ENCODE data around the gene PAEP.
"Not testable (repeated sequence)": the region's sequence is repeated elsewhere in the genome, so short reads cannot be mapped to it uniquely, and the experiment has no call there.

Gene PAEP

DNA sequence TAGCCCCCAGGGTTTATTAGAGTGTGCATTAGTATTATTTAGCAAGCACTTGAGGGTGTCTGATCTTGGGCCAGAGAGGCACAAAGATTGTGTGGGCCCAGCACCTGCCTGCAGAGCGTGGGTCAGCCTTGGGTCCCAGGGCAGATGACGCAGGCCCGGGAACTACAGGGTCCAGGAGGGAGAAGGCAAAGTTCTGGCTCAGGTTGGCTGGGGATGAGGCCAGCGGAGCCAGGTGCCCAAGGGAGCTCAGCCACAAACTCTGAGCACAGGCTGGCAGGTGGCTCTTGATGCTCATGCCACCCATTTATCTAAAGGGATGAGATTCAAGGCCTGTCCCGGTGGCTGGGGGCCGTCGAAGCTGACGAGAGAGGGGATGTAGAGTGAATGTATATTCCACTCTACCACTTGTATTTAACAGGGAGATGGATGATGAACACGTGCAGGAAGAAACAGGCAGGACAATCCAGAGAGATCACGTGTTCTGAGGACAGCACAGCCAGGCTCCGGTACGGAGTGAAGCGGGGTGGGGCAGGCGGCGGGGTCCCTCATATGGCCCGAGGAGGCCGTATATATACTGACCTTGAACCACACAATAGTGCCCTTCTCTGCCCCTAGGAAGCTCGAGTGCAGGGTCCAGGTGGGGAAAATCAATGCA, 16.4 kb upstream of the PAEP start:
- no peaks in the 10 kb centered on the region for H3K27me3 ChIP-seq (ENCODE audit: control insufficient read depth, insufficient read depth, low read length)
- no peaks in the 10 kb centered on the region for H3K4me1 ChIP-seq (ENCODE audit: control insufficient read depth, insufficient read depth, low read length)
- H3K4me3 ChIP-seq (ENCODE audit: low read depth, low read length), result no peak overlapping the region
- H3K9ac ChIP-seq (ENCODE audit: low read length), result no peak overlapping the region
- H3K27ac ChIP-seq (ENCODE audit: low read depth, low read length), result no peak overlapping the region
- no peaks in the 10 kb centered on the region for H3K36me3 ChIP-seq (ENCODE audit: control insufficient read depth, insufficient read depth, low read length)
- H3K9me3 ChIP-seq (ENCODE audit: control insufficient read depth, insufficient read depth, low read depth, low read length), result no peaks in the 10 kb centered on the region

DNA sequence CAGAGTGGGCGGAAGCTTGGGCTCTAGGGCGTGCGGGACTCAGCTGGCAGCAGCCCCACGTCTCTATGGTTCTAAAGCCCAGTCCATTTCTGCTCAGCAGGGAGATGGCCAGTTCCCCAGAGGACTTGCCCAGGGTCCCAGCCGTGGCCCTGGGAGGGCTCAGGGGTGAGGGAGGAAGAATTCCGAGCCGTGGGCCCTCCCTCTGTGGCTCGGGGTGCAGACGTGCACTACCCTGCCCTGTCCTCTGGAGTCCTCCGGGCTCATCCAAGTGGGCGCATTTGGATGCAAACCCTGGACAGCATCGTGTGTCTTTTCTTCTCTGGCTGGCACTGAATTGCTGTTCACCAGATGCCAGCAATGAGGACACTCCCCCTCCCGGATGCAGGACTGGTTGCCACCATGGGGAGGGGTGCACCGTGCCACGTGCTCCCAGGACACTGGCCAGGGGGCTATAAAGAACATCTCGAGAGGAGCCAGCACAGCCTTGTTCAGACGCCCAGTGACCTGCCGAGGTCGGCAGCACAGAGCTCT, 15.8 kb upstream of the PAEP start, which contains the start of gene OBP2A:
Gene OBP2A (plus strand): TSS at position 481 of the 531 bp plus-strand sequence. CDS start 55 bp downstream, outside the sequence.
- H3K36me3 ChIP-seq (ENCODE audit: control insufficient read depth, insufficient read depth, low read length); H3K4me3 ChIP-seq (ENCODE audit: low read depth, low read length); H3K27me3 ChIP-seq (ENCODE audit: control insufficient read depth, insufficient read depth, low read length); H3K4me1 ChIP-seq (ENCODE audit: control insufficient read depth, insufficient read depth, low read length); H3K9me3 ChIP-seq (ENCODE audit: control insufficient read depth, insufficient read depth, low read depth, low read length); H3K9ac ChIP-seq (ENCODE audit: low read length); H3K27ac ChIP-seq (ENCODE audit: low read depth, low read length): not testable (repeated sequence)

DNA sequence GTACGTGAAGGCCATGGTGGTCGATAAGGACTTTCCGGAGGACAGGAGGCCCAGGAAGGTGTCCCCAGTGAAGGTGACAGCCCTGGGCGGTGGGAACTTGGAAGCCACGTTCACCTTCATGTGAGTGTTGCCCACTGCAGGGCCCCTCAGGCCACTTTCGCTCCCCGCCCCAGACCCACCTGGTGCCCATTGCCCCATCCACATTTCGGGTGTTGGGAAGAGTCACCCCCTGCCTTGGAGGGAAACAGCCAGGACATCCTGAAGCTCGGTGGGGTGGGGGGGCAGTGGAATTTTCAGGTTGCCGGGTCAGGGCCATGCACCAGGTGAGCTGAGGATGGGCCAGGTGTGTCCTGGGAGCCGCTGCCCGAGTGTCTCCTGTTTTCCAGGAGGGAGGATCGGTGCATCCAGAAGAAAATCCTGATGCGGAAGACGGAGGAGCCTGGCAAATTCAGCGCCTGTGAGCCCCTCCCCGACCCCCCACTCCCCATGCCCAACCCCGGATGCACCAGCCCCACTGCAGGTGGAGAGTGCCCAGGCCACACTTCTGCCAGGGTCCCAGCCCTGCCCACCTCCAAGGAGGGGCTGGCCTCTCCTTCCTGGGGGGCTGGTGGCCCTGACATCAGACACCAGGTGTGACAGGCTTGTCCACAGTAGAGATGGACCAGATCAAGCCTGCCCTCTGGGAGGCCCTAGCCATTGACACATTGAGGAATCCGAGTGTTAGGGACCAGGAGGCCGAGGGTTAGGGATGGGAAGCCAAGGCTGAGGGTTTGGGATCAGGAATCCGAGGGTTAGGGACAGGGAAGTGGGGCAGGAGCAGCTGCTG, 14.6 kb upstream of the PAEP start:
- not testable (repeated sequence) for H3K27me3 ChIP-seq (ENCODE audit: control insufficient read depth, insufficient read depth, low read length); H3K9me3 ChIP-seq (ENCODE audit: control insufficient read depth, insufficient read depth, low read depth, low read length); H3K27ac ChIP-seq (ENCODE audit: low read depth, low read length); H3K4me3 ChIP-seq (ENCODE audit: low read depth, low read length); H3K36me3 ChIP-seq (ENCODE audit: control insufficient read depth, insufficient read depth, low read length); H3K4me1 ChIP-seq (ENCODE audit: control insufficient read depth, insufficient read depth, low read length); H3K9ac ChIP-seq (ENCODE audit: low read length)

DNA sequence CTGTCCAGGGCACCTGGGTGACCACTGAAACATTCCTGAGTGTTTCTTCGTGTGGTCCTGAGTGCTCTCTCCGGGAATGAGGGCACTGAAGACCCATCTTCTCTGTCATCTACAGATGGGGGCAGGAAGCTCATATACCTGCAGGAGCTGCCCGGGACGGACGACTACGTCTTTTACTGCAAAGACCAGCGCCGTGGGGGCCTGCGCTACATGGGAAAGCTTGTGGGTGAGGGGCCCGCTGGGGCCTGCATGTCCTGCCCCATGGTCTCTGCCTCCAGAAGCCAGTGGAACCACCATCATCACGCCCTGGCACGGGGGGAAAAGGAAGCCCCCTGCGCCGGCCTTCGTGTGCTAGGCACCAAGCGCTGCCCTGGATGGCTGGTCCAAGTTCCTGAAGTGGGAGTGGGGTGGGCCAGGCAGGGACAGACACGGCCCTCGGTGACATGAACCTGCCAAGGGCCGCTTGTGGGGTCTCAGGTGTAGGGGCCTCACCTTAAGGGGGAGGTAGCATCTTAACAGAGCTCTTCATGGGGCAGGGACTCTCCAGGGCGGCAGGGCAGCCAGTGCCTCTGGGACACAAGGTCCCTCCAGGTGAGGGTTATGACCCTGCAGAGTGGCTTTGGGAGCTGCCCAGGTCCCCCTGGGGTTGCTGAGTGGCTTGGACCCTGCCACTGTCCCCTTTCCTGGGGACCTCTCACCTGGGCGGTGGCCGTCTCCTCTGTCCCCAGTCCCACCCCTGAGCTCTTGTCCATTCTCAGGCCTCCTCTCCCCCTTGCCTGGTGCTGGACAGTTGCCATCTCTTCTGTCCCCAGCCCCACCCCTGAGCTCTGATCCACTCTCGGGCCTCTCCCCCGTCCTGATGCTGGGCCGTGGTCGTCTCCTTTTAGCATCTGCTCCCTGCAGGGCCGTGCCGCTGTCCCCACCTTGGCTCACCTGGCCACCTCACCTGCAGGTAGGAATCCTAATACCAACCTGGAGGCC, 13.5 kb upstream of the PAEP start:
- Histone ChIP-seq H3K27me3 (ENCODE audit: control insufficient read depth, insufficient read depth, low read length) (no peaks in the 10 kb centered on the region), H3K4me1 (ENCODE audit: control insufficient read depth, insufficient read depth, low read length) (no peaks in the 10 kb centered on the region; the same call in 1 of the 2 replicates)

DNA sequence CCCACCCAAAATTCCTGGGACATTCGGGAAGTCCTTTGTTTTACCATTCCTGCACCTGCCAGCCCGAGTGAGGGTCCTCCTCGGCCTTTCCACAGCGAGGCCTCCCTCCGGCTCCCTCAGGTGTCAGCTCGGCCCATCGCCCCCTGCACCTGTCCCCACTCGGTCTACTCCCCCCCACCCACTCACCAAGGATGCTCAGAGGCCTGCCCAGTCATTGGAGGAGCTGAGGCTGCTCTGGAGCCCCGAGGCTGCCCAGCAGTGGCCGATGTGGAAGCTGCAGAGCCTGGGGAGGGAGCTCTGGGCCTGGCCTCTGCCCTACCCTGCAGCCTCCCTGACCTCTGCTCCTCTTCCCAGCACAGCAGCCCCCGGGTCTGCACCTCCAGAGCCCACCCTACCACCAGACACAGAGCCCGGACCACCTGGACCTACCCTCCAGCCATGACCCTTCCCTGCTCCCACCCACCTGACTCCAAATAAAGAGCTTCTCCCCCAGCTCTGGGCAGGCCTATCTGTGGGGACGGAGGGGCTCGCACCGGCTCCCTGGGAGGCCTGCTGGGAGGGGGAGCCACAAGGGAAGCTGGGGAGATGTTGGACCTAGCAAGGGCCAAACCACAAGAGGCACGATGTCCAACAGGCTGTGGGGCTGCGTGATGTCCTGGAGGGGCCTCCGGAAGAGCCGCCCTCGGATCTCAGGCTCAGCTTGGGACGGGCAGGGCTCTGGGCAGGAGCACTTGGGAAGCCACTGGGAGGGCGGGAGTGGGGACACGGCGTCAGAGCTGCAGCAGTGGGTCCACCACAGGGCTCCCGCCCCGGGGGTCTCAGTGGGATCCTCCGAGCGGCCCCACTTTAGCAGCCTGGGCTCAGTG, 11.8 kb upstream of the PAEP start:
- H3K4me1 ChIP-seq (ENCODE audit: control insufficient read depth, insufficient read depth, low read length); H3K9ac ChIP-seq (ENCODE audit: low read length); H3K4me3 ChIP-seq (ENCODE audit: low read depth, low read length); H3K36me3 ChIP-seq (ENCODE audit: control insufficient read depth, insufficient read depth, low read length); H3K27me3 ChIP-seq (ENCODE audit: control insufficient read depth, insufficient read depth, low read length); H3K27ac ChIP-seq (ENCODE audit: low read depth, low read length); H3K9me3 ChIP-seq (ENCODE audit: control insufficient read depth, insufficient read depth, low read depth, low read length): not testable (repeated sequence)

More for the DNA sequence above, 13.5 kb upstream of the PAEP start:
- H3K9ac ChIP-seq (ENCODE audit: low read length), result no peak overlapping the region
- H3K36me3 ChIP-seq (ENCODE audit: control insufficient read depth, insufficient read depth, low read length), result no peaks in the 10 kb centered on the region
- H3K4me3 ChIP-seq (ENCODE audit: low read depth, low read length), result no peak overlapping the region
- H3K27ac ChIP-seq (ENCODE audit: low read depth, low read length), result no peak overlapping the region
- H3K9me3 ChIP-seq (ENCODE audit: control insufficient read depth, insufficient read depth, low read depth, low read length), result no peaks in the 10 kb centered on the region

DNA sequence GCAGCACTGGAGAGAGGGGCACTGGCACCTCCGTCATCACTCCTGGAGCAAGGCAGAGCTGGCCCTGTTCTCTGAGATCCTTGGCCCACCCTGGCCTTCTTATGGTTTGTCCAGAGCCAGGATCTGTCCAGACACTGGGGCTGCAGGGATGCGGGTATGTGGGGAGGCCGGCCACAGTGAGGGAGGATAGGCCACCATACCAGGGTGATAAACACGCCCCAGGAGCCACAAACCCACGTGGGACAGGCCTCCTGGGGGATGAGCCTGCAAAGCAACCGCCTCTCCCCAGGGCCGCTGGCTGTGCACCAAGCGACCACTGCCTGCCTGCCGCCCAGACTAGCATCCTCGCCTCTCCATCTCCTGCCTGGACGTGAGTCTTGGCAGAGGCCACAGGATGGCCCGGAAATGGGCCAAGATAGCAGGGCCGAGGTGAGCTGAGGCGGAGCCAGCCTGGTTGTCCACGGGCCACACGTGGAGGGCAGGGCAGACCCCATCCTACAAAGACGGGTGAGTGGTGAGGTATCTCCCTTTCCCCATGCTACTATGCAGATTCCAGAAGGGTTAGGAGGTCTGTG, 11.1 kb upstream of the PAEP start:
- H3K9ac ChIP-seq (ENCODE audit: low read length), result no peak overlapping the region
- no peaks in the 10 kb centered on the region for H3K36me3 ChIP-seq (ENCODE audit: control insufficient read depth, insufficient read depth, low read length)
- no peak overlapping the region for H3K4me3 ChIP-seq (ENCODE audit: low read depth, low read length)
- no peaks in the 10 kb centered on the region for H3K9me3 ChIP-seq (ENCODE audit: control insufficient read depth, insufficient read depth, low read depth, low read length)
- H3K27me3 ChIP-seq (ENCODE audit: control insufficient read depth, insufficient read depth, low read length), result no peaks in the 10 kb centered on the region
- no peaks in the 10 kb centered on the region; the same call in 1 of the 2 replicates for H3K4me1 ChIP-seq (ENCODE audit: control insufficient read depth, insufficient read depth, low read length)
- no peak overlapping the region for H3K27ac ChIP-seq (ENCODE audit: low read depth, low read length)

DNA sequence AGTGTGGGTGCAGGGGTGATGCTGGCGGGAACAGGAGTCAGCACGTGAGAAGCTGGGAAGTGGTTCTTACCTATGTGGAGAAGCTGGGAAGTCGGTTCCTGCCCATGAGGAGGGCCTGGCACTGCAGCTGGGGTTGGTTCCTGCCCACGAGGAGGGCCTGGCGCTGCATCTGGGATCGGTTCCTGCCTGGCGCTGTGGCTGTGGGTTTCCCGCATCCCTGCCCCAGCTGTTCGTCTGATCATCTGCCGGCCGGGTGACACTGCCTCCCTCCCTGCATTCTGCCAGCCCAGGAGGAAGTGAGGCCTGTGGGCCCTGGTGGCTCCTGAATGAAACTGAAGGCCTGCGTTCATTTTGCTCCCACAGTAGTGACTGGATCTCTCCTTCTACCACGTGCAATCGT, 10.5 kb upstream of the PAEP start:
- Histone ChIP-seq H3K36me3 (ENCODE audit: control insufficient read depth, insufficient read depth, low read length) (no peaks in the 10 kb centered on the region), H3K9ac (ENCODE audit: low read length) (no peak overlapping the region), H3K9me3 (ENCODE audit: control insufficient read depth, insufficient read depth, low read depth, low read length) (no peaks in the 10 kb centered on the region), H3K4me3 (ENCODE audit: low read depth, low read length) (no peak overlapping the region), H3K27me3 (ENCODE audit: control insufficient read depth, insufficient read depth, low read length) (no peaks in the 10 kb centered on the region), H3K4me1 (ENCODE audit: control insufficient read depth, insufficient read depth, low read length) (no peaks in the 10 kb centered on the region; the same call in 1 of the 2 replicates), H3K27ac (ENCODE audit: low read depth, low read length) (no peak overlapping the region)

DNA sequence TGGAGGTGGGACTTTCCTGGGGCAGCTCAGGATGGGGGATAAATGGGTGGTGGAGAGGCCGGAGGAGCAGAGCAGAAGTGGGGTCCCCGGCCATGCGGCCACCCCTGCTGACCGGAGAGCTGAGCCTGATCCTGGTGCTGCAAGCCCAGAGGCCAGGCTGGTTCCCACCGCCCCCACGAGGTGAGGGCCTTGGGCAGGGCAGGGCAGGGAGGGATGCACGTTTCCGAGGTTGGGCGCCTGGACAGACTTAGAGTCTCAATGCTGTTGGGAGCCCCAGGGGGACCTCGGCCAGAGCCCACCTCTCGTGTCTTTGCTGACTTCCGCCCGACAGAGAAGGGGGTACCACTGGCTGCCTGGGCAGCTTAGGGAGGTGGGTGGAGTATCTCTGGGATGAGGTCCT, 10.1 kb upstream of the PAEP start:
- no peaks in the 10 kb centered on the region for H3K27me3 ChIP-seq (ENCODE audit: control insufficient read depth, insufficient read depth, low read length)
- no peaks in the 10 kb centered on the region; the same call in 1 of the 2 replicates for H3K4me1 ChIP-seq (ENCODE audit: control insufficient read depth, insufficient read depth, low read length)
- H3K36me3 ChIP-seq (ENCODE audit: control insufficient read depth, insufficient read depth, low read length), result no peaks in the 10 kb centered on the region
- no peak overlapping the region for H3K27ac ChIP-seq (ENCODE audit: low read depth, low read length)
- H3K9ac ChIP-seq (ENCODE audit: low read length), result no peak overlapping the region
- no peaks in the 10 kb centered on the region for H3K9me3 ChIP-seq (ENCODE audit: control insufficient read depth, insufficient read depth, low read depth, low read length)
- no peak overlapping the region for H3K4me3 ChIP-seq (ENCODE audit: low read depth, low read length)

DNA sequence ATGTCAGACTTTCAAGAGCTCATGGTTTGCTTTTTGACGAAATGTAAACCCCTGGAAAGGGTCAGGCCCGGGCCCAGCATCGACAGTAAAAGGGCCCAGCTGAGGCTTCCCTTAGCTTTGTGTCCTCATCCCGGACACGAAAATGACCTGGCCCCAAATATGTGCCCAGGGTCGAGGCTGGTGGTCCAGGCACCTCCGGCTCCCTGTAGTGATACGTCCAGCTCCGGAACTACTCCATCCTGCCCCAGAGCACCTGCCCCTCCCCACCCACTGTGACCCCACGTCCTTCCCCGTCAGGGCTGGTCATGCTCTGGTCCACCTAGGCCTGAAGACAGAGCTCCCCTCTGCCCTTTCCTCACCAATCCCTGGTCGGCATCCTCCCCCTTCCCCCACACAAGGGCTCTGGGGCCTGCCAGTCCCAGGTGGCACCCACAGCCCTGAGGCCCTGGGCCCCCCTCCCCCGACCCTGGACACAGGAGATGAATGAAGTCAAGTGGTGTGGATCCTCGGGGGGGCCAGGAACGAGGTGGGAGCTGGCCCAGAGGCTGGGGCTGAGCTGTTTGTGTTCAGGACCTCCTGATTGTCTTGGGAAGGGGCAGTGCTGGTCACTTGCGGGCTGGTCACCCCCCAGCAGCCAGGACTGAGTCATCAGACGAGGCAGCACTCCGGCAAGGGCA, 9.4 kb upstream of the PAEP start:
- no peak overlapping the region for H3K27ac ChIP-seq (ENCODE audit: low read depth, low read length)
- no peak overlapping the region for H3K4me3 ChIP-seq (ENCODE audit: low read depth, low read length)
- H3K9ac ChIP-seq (ENCODE audit: low read length), result no peak overlapping the region
- no peaks in the 10 kb centered on the region; the same call in 1 of the 2 replicates for H3K4me1 ChIP-seq (ENCODE audit: control insufficient read depth, insufficient read depth, low read length)
- no peaks in the 10 kb centered on the region for H3K27me3 ChIP-seq (ENCODE audit: control insufficient read depth, insufficient read depth, low read length)
- no peaks in the 10 kb centered on the region for H3K9me3 ChIP-seq (ENCODE audit: control insufficient read depth, insufficient read depth, low read depth, low read length)
- no peaks in the 10 kb centered on the region for H3K36me3 ChIP-seq (ENCODE audit: control insufficient read depth, insufficient read depth, low read length)

All from HUES6 (cell line).